Measurements from ENCODE around the gene TTLL3.

Gene TTLL3

GRCh38 chr3:9806137-9806536, 3.9 kb upstream of the TTLL3 start:
- peaks cover 36% of the 10 kb centered on the region for H3K4me1 Mint-ChIP-seq
- H3K27ac Mint-ChIP-seq: no peak overlapping the region
- ATAC-seq (ENCODE audit: low read depth): no peak
- DNase-seq (ENCODE audit: low spot score in 2 of 2): no peak
- no peaks in the 10 kb centered on the region for H3K27me3 Mint-ChIP-seq
- H3K36me3 Mint-ChIP-seq: peaks cover 16% of the 10 kb centered on the region
- no peak overlapping the region for H3K4me3 Mint-ChIP-seq
- H3K9me3 Mint-ChIP-seq: no peaks in the 10 kb centered on the region

DNA sequence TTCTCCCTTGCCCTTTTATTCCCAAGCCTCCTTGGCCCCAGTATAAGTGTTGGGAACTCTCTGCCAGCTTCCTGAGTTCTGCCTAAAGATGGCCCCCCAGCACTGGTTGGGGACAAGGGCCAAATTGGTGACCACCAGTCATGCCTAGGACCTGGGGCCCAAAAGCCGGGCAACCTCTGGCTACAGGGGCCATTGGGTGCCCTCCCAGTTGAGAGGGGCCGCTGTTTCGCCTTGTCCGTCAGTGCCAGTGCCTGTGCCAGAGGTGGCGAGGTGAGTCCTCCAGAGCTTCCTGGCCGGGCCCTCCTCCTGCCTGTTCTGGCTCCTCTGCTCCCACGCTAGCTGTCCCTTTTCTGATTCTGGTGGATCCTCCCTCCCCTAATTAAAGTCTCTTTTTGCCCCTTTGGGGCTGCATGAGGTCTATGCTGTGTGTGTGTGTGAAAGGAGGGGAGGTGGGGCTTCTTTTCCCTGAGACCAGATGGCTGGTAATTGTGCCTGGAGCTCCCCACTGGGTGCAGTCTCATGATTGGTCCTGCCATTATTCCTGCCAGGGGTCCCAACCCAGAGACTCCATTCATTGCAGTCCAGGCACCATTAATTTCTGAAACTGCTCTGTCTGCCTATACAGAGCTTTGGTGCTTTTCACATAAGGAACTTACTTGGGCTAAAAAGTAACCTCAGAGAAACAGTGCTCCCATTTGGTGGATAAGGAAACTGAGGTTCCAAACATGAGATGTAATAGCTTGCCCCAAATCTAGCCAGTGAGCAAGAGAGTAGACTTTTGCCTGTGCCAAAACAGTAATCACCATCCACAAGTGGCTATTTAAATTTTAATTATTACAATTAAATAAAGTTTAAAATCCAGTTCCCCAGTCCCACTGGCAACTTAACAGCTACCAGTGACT, 3.1 kb upstream of the TTLL3 start:
- Mint-ChIP-seq H3K9me3 (no peaks in the 10 kb centered on the region), H3K27me3 (no peaks in the 10 kb centered on the region), H3K27ac (no peak overlapping the region), H3K4me3 (no peak overlapping the region), H3K36me3 (peaks cover 16% of the 10 kb centered on the region), H3K4me1 (peaks cover 42% of the 10 kb centered on the region)
- no peak for ATAC-seq (ENCODE audit: low read depth)
- no peak for DNase-seq (ENCODE audit: low spot score in 2 of 2)

DNA sequence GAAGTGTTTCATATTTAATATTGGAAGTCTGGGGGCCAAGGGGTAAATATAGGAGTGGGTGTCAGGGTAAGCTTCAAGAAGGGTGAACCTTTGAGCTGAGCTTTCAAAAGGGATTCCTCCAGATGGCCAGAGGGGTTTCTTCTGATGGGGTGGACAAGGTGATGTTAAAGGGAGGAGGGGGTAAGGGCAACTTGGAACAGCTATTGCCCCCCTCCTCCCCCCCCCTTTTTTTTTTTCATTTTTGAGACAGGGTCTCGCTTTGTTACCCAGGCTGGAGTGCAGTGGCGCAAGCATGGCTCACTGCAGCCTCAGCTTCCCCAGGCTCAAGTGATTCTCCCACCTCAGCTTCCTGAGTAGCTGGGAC, 2.1 kb upstream of the TTLL3 start:
- DNase-seq (ENCODE audit: low spot score in 2 of 2): no peak
- Mint-ChIP-seq H3K9me3 (no peaks in the 10 kb centered on the region), H3K4me1 (peaks cover 42% of the 10 kb centered on the region), H3K4me3 (no peak overlapping the region), H3K27me3 (no peaks in the 10 kb centered on the region), H3K27ac (peak overlapping the region; percentile 98), H3K36me3 (peaks cover 15% of the 10 kb centered on the region)
- ATAC-seq (ENCODE audit: low read depth): no peak

- H3K4me1 Mint-ChIP-seq: peaks cover 38% of the 10 kb centered on the region
These were observed 1.6 kb upstream of the TTLL3 start for GRCh38 chr3:9808345-9809037.

DNA sequence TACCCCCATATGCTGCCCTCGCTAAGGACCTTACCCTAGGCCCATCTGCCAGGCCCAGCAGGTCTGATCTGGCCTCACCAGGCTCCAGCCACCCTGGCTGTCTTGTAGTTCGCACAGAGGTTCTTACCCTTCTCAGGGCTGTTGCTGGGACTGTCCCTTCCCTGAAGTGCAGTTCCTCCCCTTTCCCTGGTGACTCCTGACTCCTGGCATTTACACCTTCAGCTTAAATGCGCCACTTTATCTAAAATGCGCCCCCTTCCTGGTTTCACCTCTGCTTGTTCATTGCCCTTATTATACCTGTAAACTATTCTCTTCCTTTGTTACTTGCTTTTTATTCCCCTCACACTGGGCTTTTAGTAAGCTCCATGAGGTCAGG, 835 bp upstream of the TTLL3 start:
- Mint-ChIP-seq H3K4me3 (peak overlapping the region; percentile 96), H3K4me1 (peaks cover 38% of the 10 kb centered on the region), H3K9me3 (no peaks in the 10 kb centered on the region), H3K27ac (peak overlapping the region; percentile 98), H3K36me3 (peaks cover 3% of the 10 kb centered on the region), H3K27me3 (no peaks in the 10 kb centered on the region)
- ATAC-seq (ENCODE audit: low read depth): peak; percentile 6
- DNase-seq (ENCODE audit: low spot score in 2 of 2): no peak

More at GRCh38 chr3:9808345-9809037, 1.6 kb upstream of the TTLL3 start:
- Mint-ChIP-seq H3K36me3 (peaks cover 10% of the 10 kb centered on the region), H3K4me3 (peak overlapping the region; percentile 25), H3K27me3 (no peaks in the 10 kb centered on the region), H3K9me3 (no peaks in the 10 kb centered on the region), H3K27ac (peak overlapping the region; percentile 98)
- DNase-seq (ENCODE audit: low spot score in 2 of 2): peak in 1 of 2 donors; percentile 39
- ATAC-seq (ENCODE audit: low read depth): peak; percentile 76

- no peak for ATAC-seq (ENCODE audit: low read depth)
- H3K36me3 Mint-ChIP-seq: no peaks in the 10 kb centered on the region
- H3K9me3 Mint-ChIP-seq: no peaks in the 10 kb centered on the region
- H3K4me1 Mint-ChIP-seq: peaks cover 38% of the 10 kb centered on the region
- H3K27me3 Mint-ChIP-seq: no peaks in the 10 kb centered on the region
- H3K4me3 Mint-ChIP-seq: peak overlapping the region; percentile 96
- no peak for DNase-seq (ENCODE audit: low spot score in 2 of 2)
- peak overlapping the region; percentile 98 for H3K27ac Mint-ChIP-seq
These were observed 340 bp downstream of the TTLL3 start for GRCh38 chr3:9810433-9810770.

DNA sequence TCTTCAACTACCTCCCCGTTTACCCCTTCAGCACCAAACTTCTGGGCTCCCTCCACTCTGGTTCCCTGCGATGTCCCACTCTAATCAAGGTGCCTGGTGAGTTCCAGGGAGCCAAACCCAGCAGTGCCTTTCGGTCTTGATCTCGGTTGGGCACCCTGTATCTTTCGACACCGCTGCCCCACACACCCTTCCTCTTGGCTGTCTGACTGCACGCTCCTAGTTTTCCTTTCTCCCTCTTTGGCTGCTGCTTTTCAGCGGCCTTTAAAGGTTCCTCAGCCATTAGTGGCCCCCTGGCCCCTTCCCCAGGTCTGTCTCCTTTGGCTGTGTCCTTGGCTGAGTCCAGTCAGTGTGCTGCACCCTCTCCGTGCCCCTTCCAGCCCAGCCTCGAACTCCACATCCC, 784 bp downstream of the TTLL3 start:
- DNase-seq (ENCODE audit: low spot score in 2 of 2): no peak
- peak overlapping the region; percentile 98 for H3K27ac Mint-ChIP-seq
- H3K4me3 Mint-ChIP-seq: peak overlapping the region; percentile 96
- no peaks in the 10 kb centered on the region for H3K36me3 Mint-ChIP-seq
- peaks cover 38% of the 10 kb centered on the region for H3K4me1 Mint-ChIP-seq
- no peaks in the 10 kb centered on the region for H3K9me3 Mint-ChIP-seq
- H3K27me3 Mint-ChIP-seq: no peaks in the 10 kb centered on the region
- ATAC-seq (ENCODE audit: low read depth): no peak

GRCh38 chr3:9812870-9813483, 2.9 kb downstream of the TTLL3 start:
- DNase-seq (ENCODE audit: low spot score in 2 of 2) (no peak), ATAC-seq (ENCODE audit: low read depth) (no peak)
- Mint-ChIP-seq H3K27ac (no peak overlapping the region), H3K4me3 (no peak overlapping the region), H3K4me1 (peaks cover 30% of the 10 kb centered on the region), H3K27me3 (no peaks in the 10 kb centered on the region), H3K36me3 (no peaks in the 10 kb centered on the region), H3K9me3 (no peaks in the 10 kb centered on the region)

GRCh38 chr3:9815986-9816385, 5.9 kb downstream of the TTLL3 start:
- H3K27ac Mint-ChIP-seq: no peak overlapping the region
- H3K27me3 Mint-ChIP-seq: no peaks in the 10 kb centered on the region
- H3K4me1 Mint-ChIP-seq: peaks cover 8% of the 10 kb centered on the region
- no peaks in the 10 kb centered on the region for H3K9me3 Mint-ChIP-seq
- no peak for DNase-seq (ENCODE audit: low spot score in 2 of 2)
- H3K4me3 Mint-ChIP-seq: no peak overlapping the region
- no peak for ATAC-seq (ENCODE audit: low read depth)
- H3K36me3 Mint-ChIP-seq: peaks cover 5% of the 10 kb centered on the region

- Mint-ChIP-seq H3K9me3 (no peaks in the 10 kb centered on the region), H3K27ac (no peak overlapping the region), H3K36me3 (peaks cover 5% of the 10 kb centered on the region), H3K27me3 (no peaks in the 10 kb centered on the region), H3K4me1 (no peaks in the 10 kb centered on the region), H3K4me3 (no peak overlapping the region)
- DNase-seq (ENCODE audit: low spot score in 2 of 2): no peak
- ATAC-seq (ENCODE audit: low read depth): no peak
These were observed 7.4 kb downstream of the TTLL3 start for GRCh38 chr3:9817436-9817835.

GRCh38 chr3:9818666-9819335, 8.7 kb downstream of the TTLL3 start:
- DNase-seq (ENCODE audit: low spot score in 2 of 2): no peak
- no peaks in the 10 kb centered on the region for H3K27me3 Mint-ChIP-seq
- no peak overlapping the region for H3K27ac Mint-ChIP-seq
- no peaks in the 10 kb centered on the region for H3K4me1 Mint-ChIP-seq
- peaks cover 5% of the 10 kb centered on the region for H3K36me3 Mint-ChIP-seq
- H3K9me3 Mint-ChIP-seq: no peaks in the 10 kb centered on the region
- no peak overlapping the region for H3K4me3 Mint-ChIP-seq
- ATAC-seq (ENCODE audit: low read depth): no peak

- no peak for DNase-seq (ENCODE audit: low spot score in 2 of 2)
- H3K4me1 Mint-ChIP-seq: no peaks in the 10 kb centered on the region
- H3K27ac Mint-ChIP-seq: no peak overlapping the region
These were observed 10.5 kb downstream of the TTLL3 start for GRCh38 chr3:9820543-9820942.

DNA sequence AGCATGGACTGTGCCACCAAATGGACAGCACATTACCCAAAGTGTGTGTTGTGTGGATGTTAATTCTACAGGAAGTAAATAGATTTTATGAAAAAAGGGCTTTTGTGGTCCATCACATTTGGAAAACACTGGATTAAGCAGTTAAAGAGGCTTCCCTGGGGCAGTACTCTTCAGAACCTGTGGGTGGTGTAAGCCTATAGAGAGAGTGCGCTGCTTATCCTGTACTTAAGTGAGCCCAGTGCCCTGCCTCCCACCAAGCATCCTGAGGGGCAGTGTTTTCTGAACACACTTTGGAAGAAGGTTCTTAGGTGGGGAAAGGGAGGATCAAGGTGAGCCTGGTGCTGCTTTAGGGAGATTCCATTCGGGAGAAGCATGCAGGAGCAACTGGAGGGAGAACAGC, 10.9 kb downstream of the TTLL3 start:
- no peak for ATAC-seq (ENCODE audit: low read depth)

More at GRCh38 chr3:9820543-9820942, 10.5 kb downstream of the TTLL3 start:
- no peaks in the 10 kb centered on the region for H3K9me3 Mint-ChIP-seq
- no peak overlapping the region for H3K4me3 Mint-ChIP-seq
- no peak for ATAC-seq (ENCODE audit: low read depth)
- H3K36me3 Mint-ChIP-seq: peaks cover 5% of the 10 kb centered on the region
- no peaks in the 10 kb centered on the region for H3K27me3 Mint-ChIP-seq

More for the DNA sequence above, 10.9 kb downstream of the TTLL3 start:
- peaks cover 5% of the 10 kb centered on the region for H3K36me3 Mint-ChIP-seq
- no peak overlapping the region for H3K27ac Mint-ChIP-seq
- no peaks in the 10 kb centered on the region for H3K9me3 Mint-ChIP-seq
- no peak for DNase-seq (ENCODE audit: low spot score in 2 of 2)
- H3K27me3 Mint-ChIP-seq: no peaks in the 10 kb centered on the region
- no peaks in the 10 kb centered on the region for H3K4me1 Mint-ChIP-seq
- H3K4me3 Mint-ChIP-seq: no peak overlapping the region

All from memory B cell (primary cell).